IMR-90 (cell line): Measurements from ENCODE around the gene PITPNC1. TPM values are rescaled to one million over a fixed set of nuclear protein-coding genes. Genes with fewer than 3 reads are reported as not detected.

Source experiments
- ATAC-seq: fragments of 200-7000 bp; cut with Tn5 transposase; 2 replicates; pipeline ENCODE4 v1.9.1; 2020; ENCODE audit warnings: low read depth, mild to moderate bottlenecking, moderate library complexity
- BruUV-seq: library from RNA; stranded (reverse); fragments of 400-500 nt; replicated peaks from 2 replicates; lab custom pipeline; 2021; lab: Mats Ljungman, UMichigan
- CTCF ChIA-PET: fragments of 300-600 bp; formaldehyde crosslinking; extraction: SDS; loops from one replicate; lab custom pipeline; 2021; ENCODE audit warnings: antibody characterized with exemption; lab: Yijun Ruan, JAX
- POLR2A ChIA-PET: fragments of 300-600 bp; sonication (Branson Sonifier 250); formaldehyde crosslinking; loops from one replicate; lab custom pipeline; 2022; ENCODE audit warnings: antibody characterized with exemption; ENCODE audit not compliant: unreplicated experiment; lab: Charles Lee
- DNase-seq: peaks from one replicate; pipeline ENCODE4 v3.0.0; 2013
- H2AFZ ChIP-seq: replicated peaks from 2 replicates; pipeline ENCODE3; 2013; ENCODE audit warnings: low read length, mild to moderate bottlenecking; ENCODE audit not compliant: poor library complexity
- H2AK5ac ChIP-seq: 2 replicates; pipeline ENCODE4 v1.6.1; 2013; ENCODE audit warnings: low read depth, low read length, inconsistent platforms
- H2AK9ac ChIP-seq: replicated peaks from 2 replicates; pipeline ENCODE3; 2013; ENCODE audit warnings: mild to moderate bottlenecking, low read depth, low read length, moderate library complexity; ENCODE audit not compliant: poor library complexity
- H2BK120ac ChIP-seq: 2 replicates; pipeline ENCODE4 v1.6.1; 2013; ENCODE audit warnings: low read depth, low read length, inconsistent platforms
- H2BK15ac ChIP-seq: 3 replicates; pipeline ENCODE4 v1.6.1; 2013; ENCODE audit warnings: low read depth, low read length, inconsistent platforms
- H2BK20ac ChIP-seq: 2 replicates; pipeline ENCODE4 v1.6.1; 2013; ENCODE audit warnings: low read depth, mild to moderate bottlenecking, inconsistent platforms, low read length, moderate library complexity
- H2BK5ac ChIP-seq: 2 replicates; pipeline ENCODE4 v1.6.1; 2013; ENCODE audit warnings: mild to moderate bottlenecking, low read depth, low read length, inconsistent platforms; ENCODE audit not compliant: poor library complexity, severe bottlenecking
- H3K14ac ChIP-seq: replicated peaks from 2 replicates; pipeline ENCODE4 v1.6.1; 2013; ENCODE audit warnings: low read depth, low read length, inconsistent platforms
- H3K18ac ChIP-seq: 2 replicates; pipeline ENCODE4 v1.6.1; 2013; ENCODE audit warnings: low read depth, low read length, control low read depth
- H3K23ac ChIP-seq: 2 replicates; pipeline ENCODE4 v1.6.1; 2013; ENCODE audit warnings: low read depth, low read length, inconsistent platforms
- H3K27ac ChIP-seq: 2 replicates; pipeline ENCODE4 v1.5.1; 2013; ENCODE audit warnings: mild to moderate bottlenecking, control low read depth, low read length; ENCODE audit not compliant: insufficient read depth
- H3K27me3 ChIP-seq: 2 replicates; pipeline ENCODE4 v1.6.1; 2013; ENCODE audit warnings: low read length; ENCODE audit not compliant: control insufficient read depth, insufficient read depth
- H3K36me3 ChIP-seq: 2 replicates; pipeline ENCODE4 v1.6.1; 2013; ENCODE audit warnings: low read length, mixed read lengths; ENCODE audit not compliant: control insufficient read depth, insufficient read depth
- H3K4ac ChIP-seq: 2 replicates; pipeline ENCODE4 v1.6.1; 2013; ENCODE audit warnings: low read depth, low read length, inconsistent platforms
- H3K4me1 ChIP-seq: 2 replicates; pipeline ENCODE4 v1.6.1; 2013; ENCODE audit warnings: low read length, mixed read lengths; ENCODE audit not compliant: control insufficient read depth, insufficient read depth
- H3K4me2 ChIP-seq: 2 replicates; pipeline ENCODE4 v1.6.1; 2013; ENCODE audit warnings: low read depth, mild to moderate bottlenecking, control low read depth, low read length, moderate library complexity
- H3K4me3 ChIP-seq: 2 replicates; pipeline ENCODE4 v1.5.1; 2013; ENCODE audit warnings: low read depth, mild to moderate bottlenecking, control low read depth, low read length, moderate library complexity; ENCODE audit not compliant: insufficient read depth
- H3K56ac ChIP-seq: 2 replicates; pipeline ENCODE4 v1.6.1; 2013; ENCODE audit warnings: low read length, inconsistent platforms; ENCODE audit not compliant: insufficient read depth; ENCODE audit errors: extremely low read depth
- H3K79me1 ChIP-seq, 2 experiments: 2 replicates each; pipeline ENCODE4 v1.6.1; 2013; ENCODE audit warnings: low read length in 2 of 2, inconsistent platforms in 1 of 2, low read depth in 1 of 2
- H3K9ac ChIP-seq: 2 replicates; pipeline ENCODE4 v1.6.1; 2013; ENCODE audit warnings: low read depth, low read length, control low read depth
- H3K9me1 ChIP-seq: 2 replicates; pipeline ENCODE4 v1.6.1; 2013; ENCODE audit warnings: low read length, inconsistent platforms; ENCODE audit not compliant: insufficient read depth
- H3K9me3 ChIP-seq: 2 replicates; pipeline ENCODE4 v1.6.1; 2013; ENCODE audit warnings: low read length; ENCODE audit not compliant: control insufficient read depth, insufficient read depth
- H4K20me1 ChIP-seq: 2 replicates; pipeline ENCODE4 v1.6.1; 2013; ENCODE audit warnings: low read length, inconsistent platforms; ENCODE audit not compliant: insufficient read depth
- H4K5ac ChIP-seq: 2 replicates; pipeline ENCODE4 v1.6.1; 2013; ENCODE audit warnings: mild to moderate bottlenecking, low read depth, low read length, control low read depth
- H4K8ac ChIP-seq, 2 experiments: 2 replicates each; pipeline ENCODE4 v1.6.1; 2013; ENCODE audit warnings: low read depth in 2 of 2, low read length in 2 of 2, control low read depth in 1 of 2, inconsistent platforms in 1 of 2
- H4K91ac ChIP-seq: 2 replicates; pipeline ENCODE4 v1.6.1; 2013; ENCODE audit warnings: low read depth, low read length, inconsistent platforms; ENCODE audit not compliant: insufficient read depth
- FOS ChIP-seq: fragments of 150-350 bp; IDR thresholded peaks from 2 replicates; pipeline ENCODE4 v1.6.1; 2016; ENCODE audit warnings: low read depth, low read length
- MAFK ChIP-seq: IDR thresholded peaks from 2 replicates; pipeline ENCODE4 v1.6.1; 2012; ENCODE audit warnings: low read depth, low read length, improper control_type of control experiment
- MAZ ChIP-seq: IDR thresholded peaks from 2 replicates; pipeline ENCODE4 v1.6.1; 2012; ENCODE audit warnings: low read depth, mild to moderate bottlenecking, low read length, improper control_type of control experiment, moderate library complexity, borderline replicate concordance
- NFE2L2 ChIP-seq: fragments of 150-350 bp; IDR thresholded peaks from 2 replicates; pipeline ENCODE4 v1.6.1; 2016; ENCODE audit warnings: low read depth, mild to moderate bottlenecking, low read length
- POLR2A ChIP-seq: IDR thresholded peaks from 2 replicates; pipeline ENCODE4 v1.6.1; 2012; ENCODE audit warnings: mild to moderate bottlenecking, low read depth, low read length
- RAD21 ChIP-seq: IDR thresholded peaks from 2 replicates; pipeline ENCODE4 v1.6.1; 2012; ENCODE audit warnings: low read length, improper control_type of control experiment
- WGBS, 2 experiments: methylation state at CpG; one replicate each; pipeline versions ENCODE4 v1.1.5 to v1.1.7; 2013; ENCODE audit warnings: missing lambda C conversion rate in 2 of 2; ENCODE audit not compliant: insufficient read length in 1 of 2; ENCODE audit errors: extremely low coverage in 2 of 2; 5-methylcytosine and 5-hydroxymethylcytosine counted together
- dilution Hi-C: fragments of 300-500 bp; cut with HindIII; formaldehyde crosslinking; loops from one replicate; pipeline ENCODE4 v1.14.3; 2018; ENCODE audit warnings: low sequenced_read_pairs; ENCODE audit not compliant: unreplicated experiment
- in situ Hi-C: fragments of 300-500 bp; cut with MboI; formaldehyde crosslinking; loops from 3 replicates; pipeline ENCODE4 v1.14.3; 2019; ENCODE audit warnings: low sequenced_read_pairs, inconsistent platforms, mixed read lengths
- intact Hi-C: fragments of 100-400 bp; cut with micrococcal nuclease; formaldehyde crosslinking; loops from 2 replicates; pipeline ENCODE4 v1.10.0; 2022
- polyA plus RNA-seq, 3 experiments: library from polyadenylated mRNA; depleted of rRNA; stranded (reverse); fragments of >200 nt; gene quantifications; 2 replicates each; pipeline ENCODE4 v1.2.3, GENCODE V29; 2012; ENCODE audit warnings: low replicate concordance in 1 of 3
- total RNA-seq: library from RNA; depleted of rRNA; stranded (reverse); fragments of >200 nt; gene quantifications from 2 replicates; pipeline ENCODE4 v1.2.3, GENCODE V29; 2012
- TF ChIP-seq, protein P1 (sequence below): fragments of 150-350 bp; IDR thresholded peaks from 2 replicates; pipeline ENCODE4 v1.6.1; 2016; ENCODE audit warnings: low read depth, mild to moderate bottlenecking, low read length, moderate library complexity, borderline replicate concordance
- TF ChIP-seq, protein P2 (sequence below): fragments of 150-350 bp; IDR thresholded peaks from 2 replicates; pipeline ENCODE4 v1.6.1; 2017; ENCODE audit warnings: mild to moderate bottlenecking, antibody characterized with exemption, low read length, low read depth

The PITPNC1 gene
- total and polyA plus RNA-seq, 2 of the 4 experiments (the other 2 are of a cell fraction): 4.1 TPM

DNA sequence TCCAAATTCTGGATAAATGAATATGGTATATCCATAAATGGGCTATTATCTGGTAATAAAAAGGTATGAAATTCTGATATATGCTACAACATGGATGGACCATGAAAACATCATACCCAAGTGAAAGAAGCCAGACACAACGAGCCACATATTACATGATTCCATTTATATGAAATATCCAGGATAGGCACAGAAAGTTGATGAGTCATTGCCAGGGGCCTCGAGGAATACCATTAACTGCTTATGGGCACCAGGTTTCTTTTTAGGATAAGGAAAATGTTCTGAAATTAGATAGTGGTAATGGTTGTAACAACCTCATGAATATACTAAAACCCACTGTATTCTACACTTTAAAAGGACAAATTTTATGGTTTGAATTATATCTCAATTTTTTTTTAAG lies 123.2 kb downstream of the PITPNC1 start:
- Histone ChIP-seq H2BK20ac (no peak overlapping the region), H3K4me1 (no peaks in the 10 kb centered on the region), H3K14ac (no peak overlapping the region), H3K4me3 (no peak overlapping the region), H2BK15ac (no peak overlapping the region), H3K79me1 (peaks cover 18 to 19% of the 10 kb centered on the region in 2 experiments; a peak in 3 of 4 replicates), H3K23ac (no peak overlapping the region), H4K5ac (no peak overlapping the region), H3K9me3 (peaks cover 1% of the 10 kb centered on the region; the same call in 1 of the 2 replicates), H3K36me3 (no peaks in the 10 kb centered on the region), H3K4me2 (no peak overlapping the region), H2AK9ac (no peak overlapping the region), H3K56ac (no peak overlapping the region), H3K4ac (no peak overlapping the region), H4K8ac (no peak overlapping the region), H4K91ac (no peak overlapping the region), H2AK5ac (no peak overlapping the region), H3K9ac (no peak overlapping the region), H3K9me1 (no peaks in the 10 kb centered on the region), H4K20me1 (no peaks in the 10 kb centered on the region), H2BK5ac (no peak overlapping the region), H2AFZ (no peak overlapping the region), H3K27me3 (no peaks in the 10 kb centered on the region), H3K27ac (no peak overlapping the region), H3K18ac (no peak overlapping the region), H2BK120ac (no peak overlapping the region)
- WGBS, 2 experiments: no CpG with 5 or more reads among the region's 2 CpGs
- dilution Hi-C loops: no loop called here
- in situ Hi-C loops: no loop called here
- ATAC-seq (no peak), DNase-seq (peak; percentile 43)
- ChIA-PET POLR2A (no interaction called here), CTCF (no interaction called here)
- BruUV-seq: no TSS peak
- intact Hi-C loops: no loop called here
- TF ChIP-seq MAZ (no peak), MAFK (no peak), FOS (peak; percentile 26; the same call in 1 of the 2 replicates), POLR2A (no peak), RAD21 (no peak), NFE2L2 (peak; percentile 82)
- TF ChIP-seq, protein P1, sequence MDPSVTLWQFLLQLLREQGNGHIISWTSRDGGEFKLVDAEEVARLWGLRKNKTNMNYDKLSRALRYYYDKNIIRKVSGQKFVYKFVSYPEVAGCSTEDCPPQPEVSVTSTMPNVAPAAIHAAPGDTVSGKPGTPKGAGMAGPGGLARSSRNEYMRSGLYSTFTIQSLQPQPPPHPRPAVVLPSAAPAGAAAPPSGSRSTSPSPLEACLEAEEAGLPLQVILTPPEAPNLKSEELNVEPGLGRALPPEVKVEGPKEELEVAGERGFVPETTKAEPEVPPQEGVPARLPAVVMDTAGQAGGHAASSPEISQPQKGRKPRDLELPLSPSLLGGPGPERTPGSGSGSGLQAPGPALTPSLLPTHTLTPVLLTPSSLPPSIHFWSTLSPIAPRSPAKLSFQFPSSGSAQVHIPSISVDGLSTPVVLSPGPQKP: no peak
- TF ChIP-seq, protein P2, sequence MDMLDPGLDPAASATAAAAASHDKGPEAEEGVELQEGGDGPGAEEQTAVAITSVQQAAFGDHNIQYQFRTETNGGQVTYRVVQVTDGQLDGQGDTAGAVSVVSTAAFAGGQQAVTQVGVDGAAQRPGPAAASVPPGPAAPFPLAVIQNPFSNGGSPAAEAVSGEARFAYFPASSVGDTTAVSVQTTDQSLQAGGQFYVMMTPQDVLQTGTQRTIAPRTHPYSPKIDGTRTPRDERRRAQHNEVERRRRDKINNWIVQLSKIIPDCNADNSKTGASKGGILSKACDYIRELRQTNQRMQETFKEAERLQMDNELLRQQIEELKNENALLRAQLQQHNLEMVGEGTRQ: no peak
